Neuronal stem cell (in vitro differentiated cells): ENCODE results near the gene SMG9.

Experiments used
- DNase-seq: peaks from one replicate; pipeline ENCODE4 v3.0.0-alpha.2; 2013; ENCODE audit warnings: low spot score
- H2AFZ ChIP-seq: one replicate; pipeline ENCODE4 v1.6.1; 2013; ENCODE audit warnings: mild to moderate bottlenecking, low read length, inconsistent platforms
- H2AK5ac ChIP-seq: 2 replicates; pipeline ENCODE4 v1.6.1; 2013; ENCODE audit warnings: low read depth, mild to moderate bottlenecking, inconsistent platforms, low read length, moderate library complexity, mixed read lengths
- H2BK120ac ChIP-seq: 2 replicates; pipeline ENCODE4 v1.6.1; 2013; ENCODE audit warnings: low read depth, mild to moderate bottlenecking, inconsistent platforms, low read length, moderate library complexity, mixed read lengths
- H2BK12ac ChIP-seq: one replicate; pipeline ENCODE4 v1.6.1; 2013; ENCODE audit warnings: low read length, inconsistent platforms
- H2BK15ac ChIP-seq: 2 replicates; pipeline ENCODE4 v1.6.1; 2013; ENCODE audit warnings: mild to moderate bottlenecking, low read length, inconsistent platforms, mixed read lengths
- H2BK5ac ChIP-seq: one replicate; pipeline ENCODE4 v1.6.1; 2013; ENCODE audit warnings: inconsistent platforms, mild to moderate bottlenecking, low read length, moderate library complexity
- H3K14ac ChIP-seq: one replicate; pipeline ENCODE4 v1.6.1; 2013; ENCODE audit warnings: low read length, inconsistent platforms
- H3K18ac ChIP-seq: 2 replicates; pipeline ENCODE4 v1.6.1; 2013; ENCODE audit warnings: low read length, inconsistent platforms
- H3K23ac ChIP-seq: 2 replicates; pipeline ENCODE4 v1.6.1; 2013; ENCODE audit warnings: low read depth, mild to moderate bottlenecking, mixed read lengths, low read length, inconsistent platforms; ENCODE audit not compliant: poor library complexity
- H3K27ac ChIP-seq: replicated peaks from 3 replicates; pipeline ENCODE4 v1.5.1; 2013; ENCODE audit warnings: low read length, inconsistent platforms
- H3K27me3 ChIP-seq, 3 experiments: 2 replicates each; pipeline ENCODE4 v1.6.1; 2013; ENCODE audit warnings: low read length in 3 of 3, mild to moderate bottlenecking in 2 of 3, inconsistent platforms in 1 of 3, low read depth in 1 of 3, mixed read lengths in 1 of 3, moderate library complexity in 1 of 3; ENCODE audit not compliant: control insufficient read depth in 3 of 3, insufficient read depth in 3 of 3
- H3K36me3 ChIP-seq, 2 donors: replicated peaks in 1 of 2; 2 replicates each; pipeline ENCODE4 v1.6.1; 2013; ENCODE audit warnings: low read length in 2 of 2; ENCODE audit not compliant: control insufficient read depth in 2 of 2, insufficient read depth in 2 of 2
- H3K4ac ChIP-seq: 2 replicates; pipeline ENCODE4 v1.6.1; 2013; ENCODE audit warnings: inconsistent platforms, mild to moderate bottlenecking, low read length, moderate library complexity
- H3K4me1 ChIP-seq, 2 donors: 1 replicate in 1 of 2; 2 replicates in 1 of 2; pipeline ENCODE4 v1.6.1; 2013; ENCODE audit warnings: low read length in 2 of 2, low read depth in 1 of 2; ENCODE audit not compliant: control insufficient read depth in 2 of 2, insufficient read depth in 1 of 2
- H3K4me2 ChIP-seq: one replicate; pipeline ENCODE4 v1.6.1; 2013; ENCODE audit warnings: mild to moderate bottlenecking, low read length, inconsistent platforms; ENCODE audit not compliant: insufficient read depth, poor library complexity, severe bottlenecking
- H3K4me3 ChIP-seq, 2 donors: 2 replicates each; pipeline ENCODE4 v1.5.1; 2013; ENCODE audit warnings: low read length in 2 of 2, mild to moderate bottlenecking in 2 of 2, inconsistent platforms in 1 of 2, moderate library complexity in 1 of 2
- H3K79me1 ChIP-seq: one replicate; pipeline ENCODE4 v1.6.1; 2013; ENCODE audit warnings: low read depth, mild to moderate bottlenecking, inconsistent platforms, low read length, moderate library complexity
- H3K9ac ChIP-seq: one replicate; pipeline ENCODE4 v1.6.1; 2013; ENCODE audit warnings: mild to moderate bottlenecking, low read depth, low read length, inconsistent platforms; ENCODE audit not compliant: poor library complexity
- H3K9me3 ChIP-seq, 2 donors: replicated peaks in 1 of 2; 2 replicates each; pipeline versions ENCODE3 to v1.6.1; 2013; ENCODE audit warnings: low read length in 2 of 2, mild to moderate bottlenecking in 2 of 2, inconsistent platforms in 1 of 2, low read depth in 1 of 2, mixed read lengths in 1 of 2, moderate library complexity in 1 of 2; ENCODE audit not compliant: control insufficient read depth in 2 of 2, insufficient read depth in 1 of 2
- H4K8ac ChIP-seq: one replicate; pipeline ENCODE4 v1.6.1; 2013; ENCODE audit warnings: low read depth, mild to moderate bottlenecking, inconsistent platforms, low read length, moderate library complexity
- H4K91ac ChIP-seq: one replicate; pipeline ENCODE4 v1.6.1; 2013; ENCODE audit warnings: low read length, low read depth, mild to moderate bottlenecking, inconsistent platforms; ENCODE audit not compliant: poor library complexity
- WGBS, 2 donors: extraction: QIAGEN DNeasy Blood & Tissue Kit; methylation state at CpG; one replicate each; pipeline ENCODE4 v1.1.7; 2013; ENCODE audit warnings: missing lambda C conversion rate in 2 of 2, mixed read lengths in 1 of 2; ENCODE audit not compliant: insufficient read length in 2 of 2, insufficient replicate concordance in 1 of 2; ENCODE audit errors: extremely low coverage in 2 of 2; 5-methylcytosine and 5-hydroxymethylcytosine counted together

Gene SMG9

GRCh38 chr19:43743059-43743458 lies 11.7 kb downstream of the SMG9 start:
- Histone ChIP-seq H3K79me1 (no peaks in the 10 kb centered on the region), H3K4me2 (no peak overlapping the region), H4K8ac (no peak overlapping the region), H2BK120ac (no peak overlapping the region), H3K36me3 (peaks cover 48 to 94% of the 10 kb centered on the region in 2 donors), H2AFZ (no peak overlapping the region), H3K9ac (no peak overlapping the region), H2BK12ac (no peak overlapping the region), H3K27me3 (peaks cover 0 to 2% (median 0%) of the 10 kb centered on the region in 3 experiments), H3K14ac (no peak overlapping the region), H3K9me3 (no peaks in the 10 kb centered on the region), H3K4ac (no peak overlapping the region), H2AK5ac (no peak overlapping the region), H4K91ac (no peak overlapping the region), H3K4me3 (no peak overlapping the region), H3K4me1 (no peaks in the 10 kb centered on the region), H3K23ac (no peak overlapping the region), H2BK15ac (no peak overlapping the region), H3K18ac (no peak overlapping the region), H3K27ac (no peak overlapping the region), H2BK5ac (no peak overlapping the region)
- no peak for DNase-seq
- no CpG with 5 or more reads among the region's 3 CpGs for WGBS, 2 donors

GRCh38 chr19:43741075-43741825 lies 13.5 kb downstream of the SMG9 start:
- H3K4me2 ChIP-seq, result no peak overlapping the region
- no peak overlapping the region for H4K8ac ChIP-seq
- WGBS, 2 donors, result no CpG with 5 or more reads among the region's 10 CpGs
- no peak overlapping the region for H3K14ac ChIP-seq
- no peak overlapping the region for H2BK15ac ChIP-seq
- H2BK5ac ChIP-seq, result no peak overlapping the region
- H2AK5ac ChIP-seq, result no peak overlapping the region
- H3K9me3 ChIP-seq, result no peaks in the 10 kb centered on the region
- DNase-seq, result no peak
- no peak overlapping the region for H4K91ac ChIP-seq
- no peak overlapping the region for H3K4me3 ChIP-seq
- H2AFZ ChIP-seq, result no peak overlapping the region
- H2BK12ac ChIP-seq, result no peak overlapping the region
- H3K9ac ChIP-seq, result no peak overlapping the region
- no peak overlapping the region for H3K18ac ChIP-seq
- peaks cover 55 to 94% of the 10 kb centered on the region in 2 donors for H3K36me3 ChIP-seq
- peaks cover 2% of the 10 kb centered on the region for H3K79me1 ChIP-seq
- no peak overlapping the region for H3K4ac ChIP-seq
- no peak overlapping the region for H3K27ac ChIP-seq
- H3K27me3 ChIP-seq, result peaks cover 0 to 2% (median 0%) of the 10 kb centered on the region in 3 experiments
- H2BK120ac ChIP-seq, result no peak overlapping the region
- H3K4me1 ChIP-seq, result no peaks in the 10 kb centered on the region
- no peak overlapping the region for H3K23ac ChIP-seq

DNA sequence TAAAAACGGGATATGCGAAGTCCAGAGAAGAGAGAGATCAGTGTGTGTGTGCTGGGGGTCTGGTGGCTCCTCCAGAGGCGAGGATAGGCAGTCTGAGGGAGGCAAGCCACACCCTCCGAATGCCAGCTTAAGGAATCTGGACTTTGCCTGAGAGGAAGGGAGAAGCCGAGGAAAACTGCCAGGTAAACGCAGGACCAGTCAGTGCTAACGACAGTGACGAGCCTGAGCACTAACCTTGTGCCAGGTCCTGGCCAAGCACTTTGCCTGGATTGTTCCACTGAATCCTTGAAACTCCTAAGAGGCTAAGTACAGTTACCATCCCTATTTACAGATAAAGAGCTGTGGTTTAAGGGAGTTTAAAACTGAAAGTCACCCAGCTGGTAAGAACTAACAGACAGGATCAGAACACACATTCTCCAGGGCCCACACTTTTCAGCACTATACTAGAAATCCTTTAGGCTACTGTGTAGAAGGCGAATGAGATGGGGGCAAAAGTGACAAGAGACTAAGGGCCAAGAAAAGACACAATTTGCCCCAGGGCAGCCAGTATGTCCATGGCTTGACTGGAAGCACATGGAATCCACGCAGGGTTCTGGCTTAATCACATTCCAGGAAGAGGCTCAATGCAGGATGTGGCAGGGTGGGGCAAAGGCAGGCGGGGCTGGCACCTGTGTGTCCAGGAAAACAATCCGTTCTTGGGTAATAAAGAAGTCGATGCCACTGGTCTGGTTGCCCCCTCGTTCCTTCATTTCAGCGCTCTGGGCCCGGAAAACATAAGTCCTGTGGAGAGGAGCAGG lies 15.1 kb downstream of the SMG9 start:
- Histone ChIP-seq H3K23ac (no peak overlapping the region), H2BK120ac (no peak overlapping the region), H3K79me1 (peaks cover 2% of the 10 kb centered on the region), H2BK12ac (no peak overlapping the region), H3K18ac (no peak overlapping the region), H3K4me1 (no peaks in the 10 kb centered on the region), H3K27ac (no peak overlapping the region), H2AK5ac (no peak overlapping the region), H4K8ac (no peak overlapping the region), H3K4ac (no peak overlapping the region), H3K4me3 (no peak overlapping the region), H3K9ac (no peak overlapping the region), H4K91ac (no peak overlapping the region), H3K27me3 (peaks cover 0 to 2% (median 0%) of the 10 kb centered on the region in 3 experiments), H2BK5ac (no peak overlapping the region), H3K9me3 (no peaks in the 10 kb centered on the region), H3K36me3 (peaks cover 53 to 98% of the 10 kb centered on the region in 2 donors), H3K14ac (no peak overlapping the region), H3K4me2 (no peak overlapping the region), H2BK15ac (no peak overlapping the region), H2AFZ (no peak overlapping the region)
- no CpG with 5 or more reads among the region's 16 CpGs for WGBS, 2 donors
- no peak for DNase-seq

DNA sequence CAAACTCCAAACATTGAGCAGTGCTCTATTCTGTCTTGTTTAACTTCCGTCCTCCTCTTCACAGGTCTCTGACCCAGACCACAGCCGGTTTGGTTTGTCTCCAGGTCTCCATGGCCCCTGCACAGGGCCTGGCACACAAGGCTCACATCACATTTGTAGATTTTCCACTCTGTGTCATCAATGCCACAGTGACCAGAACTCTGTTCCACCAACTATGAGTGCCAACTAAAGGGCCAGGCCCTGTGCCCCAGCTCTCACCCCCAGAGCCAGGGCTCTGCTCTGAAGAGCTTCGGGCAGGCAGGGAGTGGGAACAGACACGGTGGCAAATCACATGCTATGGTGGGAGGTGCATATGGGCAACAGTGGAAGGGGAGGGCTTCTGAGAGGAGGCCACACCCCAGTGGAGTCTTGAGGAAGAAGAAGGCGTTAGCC lies 16.0 kb downstream of the SMG9 start:
- Histone ChIP-seq H3K4me1 (no peaks in the 10 kb centered on the region), H2BK15ac (no peak overlapping the region), H3K18ac (no peak overlapping the region), H3K9ac (no peak overlapping the region), H3K9me3 (no peaks in the 10 kb centered on the region), H3K27me3 (peaks cover 0 to 2% (median 0%) of the 10 kb centered on the region in 3 experiments), H3K36me3 (peaks cover 48 to 98% of the 10 kb centered on the region in 2 donors), H3K23ac (no peak overlapping the region), H3K4me2 (no peak overlapping the region), H3K79me1 (peaks cover 2% of the 10 kb centered on the region), H2AK5ac (no peak overlapping the region), H3K14ac (no peak overlapping the region), H2BK120ac (no peak overlapping the region), H2BK12ac (no peak overlapping the region), H3K4ac (no peak overlapping the region), H2AFZ (no peak overlapping the region), H3K4me3 (no peak overlapping the region), H2BK5ac (no peak overlapping the region), H4K8ac (no peak overlapping the region), H4K91ac (no peak overlapping the region), H3K27ac (no peak overlapping the region)
- no CpG with 5 or more reads among the region's 5 CpGs for WGBS, 2 donors
- no peak for DNase-seq
